ENCODE data around the gene TRIM60.

- no peak for TF ChIP-seq CTCF (IDR thresholded peaks at IDR 0.05)
- TF ChIP-seq EZH2 (IDR thresholded peaks at IDR 0.05): no peak
These were observed 24.9 kb upstream of the TRIM60 start for GRCh38 chr4:165006886-165007285.
